Measurements from ENCODE around the gene ULK2.

ULK2 gene

DNA sequence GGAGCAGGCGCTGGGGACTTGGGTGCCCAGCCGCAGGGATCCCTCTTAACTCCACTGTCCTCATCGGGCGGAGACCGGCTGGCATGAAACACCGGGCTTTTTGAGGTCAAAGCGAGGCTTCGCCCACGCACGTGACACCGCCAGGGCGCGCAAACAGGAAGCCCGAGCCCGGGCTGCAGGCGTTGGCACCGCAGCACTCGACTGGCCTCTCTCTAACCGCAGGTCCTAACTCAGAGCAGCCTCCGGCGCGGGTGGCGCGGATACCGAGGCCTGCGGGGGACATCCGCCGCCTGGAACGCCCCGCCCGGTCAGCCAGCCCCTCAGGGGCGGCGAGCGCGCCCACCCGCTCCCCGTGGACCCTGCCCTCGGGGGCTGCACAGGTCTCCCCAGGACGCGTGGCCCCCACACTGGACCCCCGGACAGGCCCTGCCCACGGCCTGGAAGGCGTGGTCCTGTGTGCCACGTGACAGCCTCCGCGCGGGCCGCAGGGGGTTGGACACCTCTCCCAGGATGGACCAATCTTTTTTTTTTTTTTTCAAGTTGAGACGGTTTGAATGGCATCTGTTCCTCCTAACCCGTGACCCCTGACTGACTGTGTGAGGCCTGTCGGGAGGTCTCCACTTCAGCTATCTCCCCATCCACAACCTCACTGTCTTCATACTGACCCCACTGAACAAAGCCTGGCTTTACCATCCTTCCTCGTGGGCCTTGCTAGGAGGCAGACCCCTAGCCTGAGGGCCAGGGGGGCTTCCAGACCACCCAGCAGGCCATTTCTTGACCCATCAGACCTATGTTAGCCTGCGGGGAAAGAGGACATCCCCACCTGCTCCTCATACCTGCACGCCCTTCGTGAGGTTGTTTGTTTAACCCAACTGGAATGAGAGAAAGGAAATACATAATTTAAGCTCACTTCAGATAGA, 143.0 kb downstream of the ULK2 start:
- DNase-seq = peak; percentile 44 to 45

GRCh38 chr17:19723964-19724363, 143.8 kb downstream of the ULK2 start:
- no peak for DNase-seq

Data from stimulated activated CD4-positive, alpha-beta T cell treated with anti-CD3 and anti-CD28 coated beads, Interleukin-4, amount 100 ng/mL, for 4 hours (primary cell).